ENCODE results near the gene OR5W2. TPM values are rescaled to one million over a fixed set of nuclear protein-coding genes. Genes with fewer than 3 reads are reported as not detected.
A peak's percentile ranks its signal among the peaks of the same experiment; 100 is the strongest.
"Not testable (repeated sequence)": the region's sequence is repeated elsewhere in the genome, so short reads cannot be mapped to it uniquely, and the experiment has no call there.

OR5W2 gene
- not detected for polyA plus RNA-seq (ENCODE audit: insufficient read length in 3 of 3)

DNA sequence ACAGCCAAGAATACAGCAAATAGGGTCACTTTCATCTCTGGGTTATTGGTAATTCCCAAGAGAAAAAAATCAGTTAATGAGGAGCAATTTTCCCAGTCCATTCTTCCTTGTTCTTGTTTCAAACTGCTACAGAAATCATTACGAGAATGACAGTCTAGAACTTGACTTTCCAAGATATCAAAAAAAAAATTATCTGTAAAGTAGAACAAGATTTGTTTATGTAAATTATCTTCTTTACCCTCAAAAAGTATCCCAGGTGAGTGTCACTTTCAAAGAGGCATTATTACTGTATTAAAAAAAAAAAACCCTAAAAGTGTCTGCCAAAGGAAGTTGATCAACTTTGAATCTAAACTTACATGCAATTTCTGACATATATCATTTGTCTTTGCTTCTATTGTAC is at the start of gene OR5W2:
OR5W2 (minus strand) TSS at position 101 of the 400 bp plus-strand sequence; CDS start at position 101, 0 bp downstream.
- DNase-seq (ENCODE audit: low read depth in 3 of 3, low spot score in 2 of 3) = no peak

DNA sequence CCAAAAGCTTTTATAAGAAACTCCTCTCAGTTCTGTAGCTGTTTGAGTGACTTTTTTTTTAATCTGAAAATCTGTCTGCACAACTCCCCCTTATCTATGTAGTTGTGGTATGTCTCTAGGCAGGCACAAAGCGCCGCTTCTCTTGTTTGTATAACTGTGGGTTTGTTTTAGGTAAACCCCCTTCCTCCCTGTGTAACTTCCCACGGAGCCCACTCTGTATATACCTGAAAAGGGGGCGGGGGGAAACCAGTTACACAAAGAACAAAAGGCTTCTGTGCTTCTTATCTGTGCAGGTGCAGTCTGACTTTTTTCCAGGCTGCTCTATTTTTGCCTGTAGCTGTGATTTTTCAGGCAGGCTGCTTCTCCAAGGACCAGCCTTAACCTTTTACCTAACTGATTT is 42.1 kb upstream of the OR5W2 start:
- no peak for DNase-seq (ENCODE audit: low read depth in 3 of 3, low spot score in 2 of 3)

DNA sequence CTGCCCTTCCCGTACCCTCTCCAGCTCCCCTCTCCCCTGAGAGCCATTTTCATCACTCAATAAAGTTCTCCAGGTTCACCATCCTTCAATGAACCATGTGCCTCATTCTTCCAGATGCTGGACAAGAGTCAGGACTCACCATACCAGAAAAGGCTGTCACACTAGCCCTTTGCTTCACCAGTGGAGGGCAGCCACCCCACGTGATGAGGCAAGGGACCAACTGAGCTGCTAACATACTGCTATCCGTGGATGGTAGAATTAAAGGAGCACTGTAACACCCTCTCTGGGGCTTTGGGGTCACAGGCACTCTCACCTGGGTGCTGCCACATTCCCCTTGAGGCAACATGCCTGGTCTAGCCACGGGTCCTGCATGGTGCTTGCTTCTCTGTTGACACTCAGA is 34.9 kb upstream of the OR5W2 start:
- no peak for DNase-seq (ENCODE audit: low read depth in 3 of 3, low spot score in 2 of 3)

DNA sequence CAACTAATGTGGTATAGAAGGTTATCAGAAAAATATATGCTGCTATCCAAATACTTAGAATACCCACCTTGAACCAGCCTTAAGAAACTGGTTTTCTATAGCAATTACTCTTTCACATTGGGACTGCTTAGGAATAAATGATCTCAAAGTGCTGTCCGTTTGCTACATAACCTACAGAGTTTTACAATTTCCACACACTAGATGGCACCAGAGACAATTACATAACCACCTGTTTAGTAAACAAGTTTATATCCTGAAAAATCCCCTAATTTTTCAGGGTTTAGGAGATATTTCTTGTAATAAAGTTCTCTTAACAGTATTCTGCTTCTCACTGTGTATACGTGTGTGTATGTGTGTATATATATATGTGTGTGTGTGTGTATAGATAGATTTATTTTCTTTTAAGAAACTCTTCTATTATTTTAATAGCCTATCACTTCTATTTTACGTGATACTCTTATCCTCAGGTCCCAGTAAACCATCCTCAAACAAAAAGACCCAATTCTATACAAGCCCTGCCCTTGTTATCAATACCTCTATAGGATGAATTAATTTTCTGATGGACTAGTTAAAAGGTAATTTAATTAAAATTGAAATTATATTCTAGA is 28.5 kb upstream of the OR5W2 start:
- DNase-seq (ENCODE audit: low read depth in 3 of 3, low spot score in 2 of 3) = peak in 1 of 3 donors; percentile 0

DNA sequence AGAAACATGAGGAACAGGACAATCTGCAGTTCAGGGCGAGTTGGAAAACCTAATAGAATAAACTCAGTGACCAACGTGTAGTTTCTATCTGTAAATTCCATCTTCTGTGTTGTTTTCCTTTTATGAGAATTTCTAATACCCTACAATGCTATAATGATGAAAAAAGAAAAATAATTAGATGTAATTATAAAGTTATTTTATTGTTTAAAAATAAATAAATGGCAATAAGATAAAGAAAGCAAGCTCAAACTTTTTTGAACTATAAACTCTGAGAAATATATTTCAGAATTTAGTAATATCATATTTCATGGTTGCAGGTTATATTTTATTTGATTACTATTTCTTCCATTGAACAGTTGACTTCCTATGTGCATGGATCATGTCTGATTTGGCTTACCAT is 21.9 kb upstream of the OR5W2 start, which contains the start of gene OR5I1:
OR5I1 (minus strand) TSS at position 101 of the 400 bp plus-strand sequence; CDS start at position 101, 0 bp downstream.
- DNase-seq (ENCODE audit: low read depth in 3 of 3, low spot score in 2 of 3) = no peak

DNA sequence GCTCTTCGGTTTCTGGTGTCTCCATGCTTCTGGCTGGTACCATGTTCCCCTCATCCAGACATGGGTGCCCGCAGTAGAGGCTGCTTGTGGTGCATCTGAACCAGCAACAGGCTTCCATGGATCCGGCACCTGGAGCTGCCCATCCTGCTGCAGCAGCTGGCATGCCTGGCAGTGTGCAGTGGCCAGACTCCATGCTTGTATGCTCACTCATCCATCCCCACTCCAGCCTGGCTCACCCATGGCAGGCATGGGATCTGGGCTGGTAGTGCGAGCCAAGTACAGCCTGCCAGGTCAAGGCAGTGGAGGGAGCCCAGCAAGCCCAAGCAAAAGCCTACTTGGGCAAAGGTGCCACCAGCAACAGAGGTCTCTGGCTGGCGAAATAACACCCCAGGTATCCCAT is 6.2 kb upstream of the OR5W2 start:
- no peak for DNase-seq (ENCODE audit: low read depth in 3 of 3, low spot score in 2 of 3)

DNA sequence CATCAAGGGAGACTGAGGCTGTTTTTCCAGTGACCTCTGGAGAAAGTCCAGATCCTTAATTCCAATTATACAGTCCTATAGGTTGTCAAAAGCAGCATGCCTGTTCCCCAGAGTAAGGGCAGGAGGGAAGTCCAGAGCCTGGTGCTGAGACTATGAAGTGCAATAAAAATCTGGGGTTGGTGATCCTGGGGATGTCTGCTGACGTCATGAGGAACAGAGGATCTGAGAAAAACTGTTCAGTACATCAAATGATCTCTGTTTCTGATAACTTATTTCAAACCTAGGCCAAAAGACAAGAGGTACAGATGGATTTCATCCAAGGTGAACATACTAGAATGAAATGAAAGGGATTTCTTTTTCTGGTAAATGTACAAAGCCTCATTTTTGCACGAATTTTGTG is 12.1 kb downstream of the OR5W2 start:
- DNase-seq (ENCODE audit: low read depth in 3 of 3, low spot score in 2 of 3) = no peak

DNA sequence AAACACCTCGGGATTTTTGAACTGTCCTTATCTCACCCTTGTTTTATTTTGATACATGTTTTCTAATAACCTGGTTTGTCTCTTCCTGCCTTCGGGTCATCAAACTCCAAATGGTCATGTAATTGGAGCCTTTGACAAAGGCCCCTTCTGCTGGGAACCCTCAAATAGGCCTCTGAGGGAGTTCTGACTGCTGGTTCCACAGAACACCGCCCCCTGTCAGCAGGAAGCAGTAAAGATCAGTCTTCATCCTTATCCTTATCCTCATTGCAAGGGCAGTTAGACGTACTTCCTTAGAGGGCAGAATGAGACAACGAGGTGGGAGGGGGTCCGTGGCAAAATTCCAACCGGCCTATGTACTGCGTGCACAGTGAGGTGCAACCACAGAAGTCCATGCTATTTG is 19.2 kb downstream of the OR5W2 start:
- no peak for DNase-seq (ENCODE audit: low read depth in 3 of 3, low spot score in 2 of 3)

DNA sequence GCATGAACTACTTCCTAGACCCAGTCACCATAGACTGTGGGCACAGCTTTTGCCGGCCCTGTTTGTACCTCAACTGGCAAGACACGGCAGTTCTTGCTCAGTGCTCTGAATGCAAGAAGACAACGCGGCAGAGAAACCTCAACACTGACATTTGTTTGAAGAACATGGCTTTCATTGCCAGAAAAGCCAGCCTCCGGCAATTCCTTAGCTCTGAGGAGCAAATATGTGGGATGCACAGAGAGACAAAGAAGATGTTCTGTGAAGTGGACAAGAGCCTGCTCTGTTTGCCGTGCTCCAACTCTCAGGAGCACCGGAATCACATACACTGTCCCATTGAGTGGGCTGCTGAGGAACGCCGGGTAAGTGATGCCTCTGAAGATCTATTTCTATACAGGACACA is 28.9 kb downstream of the OR5W2 start:
- DNase-seq (ENCODE audit: low read depth in 3 of 3, low spot score in 2 of 3) = not testable (repeated sequence)

DNA sequence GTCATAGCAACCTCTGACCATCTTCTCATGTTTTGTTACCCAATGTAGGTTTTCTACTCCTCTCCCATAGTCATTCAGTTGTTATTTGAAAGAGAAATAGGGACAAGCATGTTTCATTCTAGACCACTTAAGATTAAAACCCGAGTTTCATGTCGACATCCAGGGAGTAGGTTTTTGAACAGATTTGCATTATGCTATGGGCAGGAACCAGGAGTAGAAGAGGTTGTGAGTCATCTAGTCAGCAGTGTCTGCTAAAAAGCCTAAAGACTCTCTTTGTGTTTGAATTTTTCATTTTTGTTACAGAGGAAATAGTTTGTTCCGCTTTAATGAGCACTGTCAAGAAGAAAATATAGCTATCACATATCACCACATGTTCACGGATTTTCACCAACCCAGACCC is 29.4 kb downstream of the OR5W2 start:
- DNase-seq (ENCODE audit: low read depth in 3 of 3, low spot score in 2 of 3) = not testable (repeated sequence)

DNA sequence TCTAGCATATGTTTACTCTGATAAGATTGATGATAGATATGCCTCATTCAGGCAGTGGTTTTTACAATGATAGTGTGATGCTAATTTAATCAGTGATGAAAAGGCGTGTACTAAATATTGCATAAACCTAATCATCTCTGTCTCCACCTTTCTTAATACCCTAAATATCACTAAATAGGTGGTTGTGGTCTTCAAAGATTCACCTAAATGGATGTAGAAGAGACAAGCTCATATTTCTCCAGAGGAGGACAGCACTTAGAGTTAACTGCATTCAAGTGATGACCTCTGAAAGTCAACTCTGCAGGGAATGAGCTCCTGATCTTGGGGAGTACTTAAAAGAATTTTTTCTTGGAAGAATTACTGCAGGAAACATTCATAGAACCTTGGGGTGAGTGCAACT is 31.4 kb downstream of the OR5W2 start, which contains the start of gene TRIM51:
TRIM51 (plus strand) TSS at position 301 of the 400 bp plus-strand sequence. CDS start 2,132 bp downstream, outside the sequence.
- not testable (repeated sequence) for DNase-seq (ENCODE audit: low read depth in 3 of 3, low spot score in 2 of 3)

DNA sequence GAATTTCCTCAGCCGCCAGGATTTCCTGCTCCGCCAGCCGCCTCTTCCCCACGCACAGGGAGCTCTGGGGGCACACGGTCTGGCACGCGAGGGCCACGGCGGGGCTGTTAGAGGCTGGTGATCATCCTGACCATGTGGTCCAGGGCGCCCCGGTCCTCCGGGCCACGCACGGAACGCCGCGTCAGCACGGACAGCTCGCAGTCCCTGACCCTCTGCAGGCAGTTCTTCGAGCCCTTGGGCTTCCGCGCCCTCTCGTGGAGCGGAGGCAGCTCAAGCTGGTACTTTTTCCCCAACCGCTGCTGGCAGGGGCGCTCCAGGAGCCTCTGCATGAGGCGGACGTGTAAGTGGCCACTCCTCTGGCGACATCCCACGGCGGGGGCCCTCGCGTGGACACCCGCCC is 41.2 kb downstream of the OR5W2 start:
- DNase-seq (ENCODE audit: low read depth in 3 of 3, low spot score in 2 of 3) = not testable (repeated sequence)

DNA sequence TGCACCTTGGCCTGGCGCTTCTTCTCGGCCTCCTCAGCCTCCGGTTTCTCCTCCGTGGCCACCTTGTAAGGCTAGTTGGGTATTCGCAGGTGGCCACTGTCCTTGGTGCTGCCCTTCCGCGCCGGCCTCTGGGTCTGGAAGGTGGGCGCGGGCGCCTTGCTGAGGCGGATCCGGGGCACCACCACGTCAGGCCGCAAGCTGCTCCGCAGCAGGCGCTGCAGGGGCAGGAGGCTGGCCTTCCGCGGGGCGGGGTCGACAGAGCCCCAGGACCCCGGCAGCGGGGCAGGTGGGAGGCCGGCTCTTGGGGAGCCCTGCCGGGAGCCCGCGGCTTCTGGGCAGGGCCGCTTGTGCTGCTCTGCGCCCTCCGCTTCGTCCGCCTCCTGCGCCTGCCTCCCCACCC is 41.7 kb downstream of the OR5W2 start:
- DNase-seq (ENCODE audit: low read depth in 3 of 3, low spot score in 2 of 3) = not testable (repeated sequence)

DNA sequence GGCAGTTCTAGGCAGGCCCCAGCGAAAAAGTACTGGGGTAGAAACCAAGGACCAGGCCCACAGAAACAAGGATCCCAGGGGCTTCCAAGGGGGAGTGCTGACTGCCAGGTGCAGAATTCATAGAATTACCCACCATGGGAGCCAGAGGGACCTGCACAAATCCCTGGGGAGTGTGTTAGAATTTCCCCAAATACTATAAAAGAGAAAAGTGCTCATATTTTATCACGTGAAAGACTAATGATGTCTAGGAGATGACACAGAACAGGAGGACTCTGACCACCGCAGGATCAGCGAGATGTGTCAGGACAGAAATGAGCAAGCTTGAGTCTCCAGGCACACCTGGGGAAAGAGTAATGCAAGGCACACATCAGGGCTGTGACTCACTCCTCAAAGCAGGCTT is 47.0 kb downstream of the OR5W2 start:
- DNase-seq (ENCODE audit: low read depth in 3 of 3, low spot score in 2 of 3) = not testable (repeated sequence)

Other genes starting within 250 kb of the OR5W2 start
- not detected for gene OR5D13, start 141.1 kb downstream of the OR5W2 start, polyA plus RNA-seq (ENCODE audit: insufficient read length in 3 of 3)
- not detected for gene OR5D14, start 119.0 kb downstream of the OR5W2 start, polyA plus RNA-seq (ENCODE audit: insufficient read length in 3 of 3)
- not detected for gene OR5L1, start 103.2 kb downstream of the OR5W2 start, polyA plus RNA-seq (ENCODE audit: insufficient read length in 3 of 3)
- gene OR5D18, start 95.0 kb downstream of the OR5W2 start, polyA plus RNA-seq (ENCODE audit: insufficient read length in 3 of 3) = not detected
- not detected for gene OR5L2, start 87.4 kb downstream of the OR5W2 start, polyA plus RNA-seq (ENCODE audit: insufficient read length in 3 of 3)
- not detected for gene OR5D16, start 75.8 kb downstream of the OR5W2 start, polyA plus RNA-seq (ENCODE audit: insufficient read length in 3 of 3)
- gene TRIM51, start 31.3 kb downstream of the OR5W2 start, polyA plus RNA-seq (ENCODE audit: insufficient read length in 3 of 3) = not detected
- gene OR5I1, start 21.8 kb upstream of the OR5W2 start, polyA plus RNA-seq (ENCODE audit: insufficient read length in 3 of 3) = not detected
- gene OR10AG1, start 55.4 kb upstream of the OR5W2 start, polyA plus RNA-seq (ENCODE audit: insufficient read length in 3 of 3) = not detected
- gene OR5F1, start 80.0 kb upstream of the OR5W2 start, polyA plus RNA-seq (ENCODE audit: insufficient read length in 3 of 3) = not detected
- gene OR5AS1, start 113.1 kb upstream of the OR5W2 start, polyA plus RNA-seq (ENCODE audit: insufficient read length in 3 of 3) = under 1 TPM; 0.03 to 0.04 (median 0.03) TPM
- gene OR8I2, start 178.7 kb upstream of the OR5W2 start, polyA plus RNA-seq (ENCODE audit: insufficient read length in 3 of 3) = not detected
- gene OR8H2, start 189.1 kb upstream of the OR5W2 start, polyA plus RNA-seq (ENCODE audit: insufficient read length in 3 of 3) = under 1 TPM in 1 of 3 donors, not detected in 2; 0.04 TPM
- not detected for gene OR8H3, start 207.8 kb upstream of the OR5W2 start, polyA plus RNA-seq (ENCODE audit: insufficient read length in 3 of 3)
- gene OR8J3, start 225.6 kb upstream of the OR5W2 start, polyA plus RNA-seq (ENCODE audit: insufficient read length in 3 of 3) = not detected
- not detected for gene OR8K5, start 245.7 kb upstream of the OR5W2 start, polyA plus RNA-seq (ENCODE audit: insufficient read length in 3 of 3)

All from right renal cortex interstitium (tissue), 3 donors.